Dendritic cell treated with granulocyte-macrophage colony-stimulating factor and Interleukin-4, amounts not matched to agents 40 ng/mL and 50 ng/mL, for 4 days (primary cell): ENCODE results near the gene IGFBP3.

Source experiments
- H3K27ac Mint-ChIP-seq: one replicate; pipeline ENCODE4 v1.8.0; 2022; ENCODE audit warnings: mild to moderate bottlenecking, mixed read lengths
- H3K27me3 Mint-ChIP-seq: one replicate; pipeline ENCODE4 v1.8.0; 2022; ENCODE audit warnings: mild to moderate bottlenecking, mixed read lengths
- H3K36me3 Mint-ChIP-seq: one replicate; pipeline ENCODE4 v1.8.0; 2022; ENCODE audit warnings: low read depth, mixed read lengths
- H3K4me1 Mint-ChIP-seq: one replicate; pipeline ENCODE4 v1.8.0; 2022; ENCODE audit warnings: low read depth, mixed read lengths
- H3K4me3 Mint-ChIP-seq: one replicate; pipeline ENCODE4 v1.8.0; 2022; ENCODE audit warnings: mild to moderate bottlenecking, moderate library complexity, mixed read lengths
- H3K9me3 Mint-ChIP-seq: one replicate; pipeline ENCODE4 v1.8.0; 2022; ENCODE audit warnings: mixed read lengths
- intact Hi-C: fragments of 100-400 bp; cut with micrococcal nuclease; formaldehyde crosslinking; loops from one replicate; pipeline ENCODE4 v1.15.0; 2022

The IGFBP3 gene

DNA sequence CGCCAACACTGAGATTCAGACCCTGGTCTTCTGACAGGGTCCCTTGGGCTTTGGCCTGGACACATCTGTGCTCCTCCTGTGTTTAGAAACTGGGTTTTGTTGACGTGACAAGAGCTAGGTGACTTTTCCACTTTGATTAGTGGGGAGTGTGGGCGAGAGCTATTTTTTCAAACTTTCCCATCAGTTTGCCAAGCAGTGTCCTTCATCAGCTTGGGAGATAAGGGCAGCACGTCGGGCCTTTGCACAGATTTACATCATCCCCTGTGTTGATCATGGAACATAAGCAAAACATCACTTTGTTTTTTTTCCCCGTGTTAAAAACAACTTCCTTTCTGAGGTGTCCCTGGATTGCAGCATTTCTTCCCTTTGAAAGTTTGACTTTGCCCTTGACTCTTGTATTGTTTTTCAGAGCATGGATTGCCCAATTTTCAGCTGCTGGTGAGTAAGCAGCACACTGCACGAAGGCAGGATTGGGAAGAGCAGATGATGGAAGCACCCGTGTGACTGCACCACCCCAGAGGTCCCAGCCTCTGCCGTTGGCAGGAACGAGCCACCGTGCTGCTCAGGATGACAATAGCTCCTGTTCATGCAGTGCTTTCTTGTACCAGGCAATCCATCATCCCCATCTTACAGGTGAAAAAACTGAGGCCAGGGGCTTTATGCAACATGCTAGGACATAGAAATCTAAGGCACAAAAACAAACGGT lies 39.2 kb downstream of the IGFBP3 start:
- no peaks in the 10 kb centered on the region for H3K9me3 Mint-ChIP-seq
- no peaks in the 10 kb centered on the region for H3K4me1 Mint-ChIP-seq
- H3K36me3 Mint-ChIP-seq: no peaks in the 10 kb centered on the region
- intact Hi-C loops: no loop called here
- peaks cover 6% of the 10 kb centered on the region for H3K27me3 Mint-ChIP-seq
- no peak overlapping the region for H3K4me3 Mint-ChIP-seq
- H3K27ac Mint-ChIP-seq: no peak overlapping the region

DNA sequence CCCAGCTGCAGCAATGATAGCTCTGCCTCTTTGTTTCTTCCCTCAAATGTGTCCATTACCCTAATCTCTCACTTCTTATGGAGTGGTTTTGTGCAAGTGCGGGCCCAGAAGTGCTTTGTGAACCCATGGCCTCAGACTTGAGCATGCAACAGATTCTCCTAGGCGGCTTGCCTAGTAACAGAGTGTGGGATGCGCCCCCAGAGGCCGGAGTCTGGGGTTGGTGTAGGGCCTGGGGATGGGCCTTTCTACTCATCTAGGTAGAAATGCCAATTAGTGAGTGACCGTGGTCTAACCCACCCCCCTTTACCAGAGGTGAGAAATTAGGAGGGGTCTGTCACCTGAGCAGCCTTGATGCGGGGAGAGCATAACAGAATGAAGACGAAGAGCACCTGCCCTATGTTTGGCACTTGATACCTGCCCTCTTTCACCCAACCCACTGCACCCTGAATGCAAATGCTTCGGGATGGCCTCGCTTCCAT lies 39.8 kb downstream of the IGFBP3 start:
- intact Hi-C loops: no loop called here
- Mint-ChIP-seq H3K27ac (no peak overlapping the region), H3K27me3 (peaks cover 4% of the 10 kb centered on the region), H3K4me3 (no peak overlapping the region), H3K36me3 (no peaks in the 10 kb centered on the region), H3K9me3 (no peaks in the 10 kb centered on the region), H3K4me1 (no peaks in the 10 kb centered on the region)

DNA sequence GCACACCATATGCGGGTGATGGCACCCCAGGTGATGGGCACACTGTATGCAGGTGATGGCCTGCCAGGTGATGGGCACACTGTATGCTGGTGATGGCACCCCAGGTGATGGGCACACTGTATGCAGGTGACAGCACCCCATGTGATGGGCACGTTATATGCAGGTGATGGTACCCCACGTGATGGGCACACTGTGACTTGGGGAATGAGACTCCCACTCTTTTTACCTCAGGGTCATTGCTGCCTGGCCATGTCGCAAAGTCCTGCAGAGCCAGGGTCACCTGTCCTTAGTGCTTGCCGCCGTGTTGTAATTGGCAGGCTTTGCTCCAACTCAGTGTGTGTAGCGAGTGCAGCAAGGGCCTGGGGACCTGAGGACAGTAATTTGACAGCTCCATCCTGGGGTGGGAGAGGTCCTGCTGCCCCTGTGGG lies 40.6 kb downstream of the IGFBP3 start:
- H3K36me3 Mint-ChIP-seq: no peaks in the 10 kb centered on the region
- intact Hi-C loops: no loop called here
- no peaks in the 10 kb centered on the region for H3K9me3 Mint-ChIP-seq
- no peak overlapping the region for H3K4me3 Mint-ChIP-seq
- no peak overlapping the region for H3K27ac Mint-ChIP-seq
- H3K27me3 Mint-ChIP-seq: peaks cover 3% of the 10 kb centered on the region
- no peaks in the 10 kb centered on the region for H3K4me1 Mint-ChIP-seq

DNA sequence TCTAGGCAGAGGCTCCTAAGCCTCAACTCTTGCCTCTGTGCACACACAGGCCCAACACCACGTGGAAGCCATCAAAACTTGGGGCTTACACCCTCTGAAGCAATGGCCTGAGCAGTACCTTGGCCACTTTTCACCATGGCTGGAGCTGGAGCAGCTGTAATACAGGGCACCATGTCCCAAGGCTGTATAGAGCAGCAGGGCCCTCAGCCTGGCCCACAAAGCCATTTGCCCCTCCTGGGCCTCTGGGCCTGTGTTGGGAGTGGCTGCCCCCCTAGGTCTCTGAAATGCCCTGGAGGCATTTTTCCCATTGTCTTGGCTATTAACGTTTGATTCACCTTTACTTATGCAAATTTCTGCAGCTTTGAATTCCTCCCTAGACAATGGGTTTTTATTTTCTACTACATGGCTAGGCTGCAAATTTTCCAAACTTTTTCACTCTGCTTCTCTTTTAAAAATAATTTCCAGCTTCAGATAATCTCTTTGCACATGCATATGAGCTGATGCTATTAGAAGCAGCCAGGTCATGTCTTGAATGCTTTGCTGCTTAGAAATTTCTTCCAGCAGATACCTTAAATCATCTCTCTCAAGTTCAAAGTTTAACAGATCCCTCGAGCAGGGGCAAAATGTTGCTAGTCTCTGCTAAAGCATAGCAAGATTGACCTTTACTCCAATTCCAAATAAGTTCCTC lies 42.5 kb downstream of the IGFBP3 start:
- Mint-ChIP-seq H3K4me1 (no peaks in the 10 kb centered on the region), H3K27ac (no peak overlapping the region), H3K4me3 (no peak overlapping the region), H3K36me3 (no peaks in the 10 kb centered on the region), H3K9me3 (no peaks in the 10 kb centered on the region), H3K27me3 (no peaks in the 10 kb centered on the region)
- intact Hi-C loops: no loop called here

DNA sequence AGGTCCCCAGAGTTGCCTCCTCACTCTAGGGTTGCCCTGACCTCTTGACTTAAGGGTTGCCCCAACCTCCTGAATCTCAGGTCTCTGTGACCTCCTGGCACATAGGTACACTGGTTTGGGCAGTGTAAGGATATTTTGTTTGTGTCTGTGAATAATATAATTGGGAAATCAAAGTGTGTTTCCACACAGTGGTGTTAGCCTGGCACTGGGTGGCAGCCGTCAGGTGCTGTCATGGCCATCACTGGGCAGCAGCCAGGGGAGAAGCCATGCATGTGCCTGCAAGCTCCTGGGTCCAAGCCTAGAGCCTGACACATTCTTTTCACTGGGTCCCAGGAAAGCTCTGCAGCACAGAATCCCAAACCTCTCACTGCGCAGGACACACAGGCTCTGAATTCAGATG lies 44.6 kb downstream of the IGFBP3 start:
- no peaks in the 10 kb centered on the region for H3K36me3 Mint-ChIP-seq
- H3K4me3 Mint-ChIP-seq: no peak overlapping the region
- no peaks in the 10 kb centered on the region for H3K4me1 Mint-ChIP-seq
- no peaks in the 10 kb centered on the region for H3K27me3 Mint-ChIP-seq
- H3K9me3 Mint-ChIP-seq: no peaks in the 10 kb centered on the region
- intact Hi-C loops: no loop called here
- no peak overlapping the region for H3K27ac Mint-ChIP-seq

DNA sequence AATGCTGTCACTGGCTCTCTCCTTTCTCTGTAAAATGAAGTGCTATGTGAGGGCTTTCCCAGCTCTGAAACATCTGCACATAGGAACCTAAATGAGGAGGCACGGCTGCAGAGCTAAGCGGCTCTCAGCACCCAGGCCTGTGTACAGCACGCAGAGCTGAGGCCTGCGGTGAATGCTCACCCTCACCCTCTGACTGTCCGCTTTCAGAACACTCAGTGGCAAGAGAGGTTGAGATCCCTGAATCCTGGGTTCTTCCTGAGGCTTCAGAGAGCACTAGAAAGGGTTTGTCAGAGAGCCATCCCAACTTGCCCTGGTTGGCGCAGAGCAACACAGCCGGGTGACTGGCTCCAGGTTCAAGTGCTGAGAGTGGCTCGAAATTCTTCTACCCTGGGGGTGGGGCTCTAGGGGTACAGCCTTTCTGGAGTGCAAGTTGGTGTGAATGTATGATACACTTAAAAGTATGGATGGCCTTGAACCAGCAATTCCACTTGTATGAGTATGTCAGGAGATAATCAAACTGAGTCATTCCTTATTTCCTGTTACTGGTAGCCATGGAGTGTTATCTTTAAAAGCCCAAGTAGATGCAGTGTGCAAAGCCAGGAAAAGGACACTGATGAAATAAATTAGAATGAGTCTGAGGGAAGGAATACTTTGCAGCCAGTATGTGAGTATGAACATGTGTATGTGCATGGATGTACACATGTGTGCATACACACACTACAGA lies 46.5 kb downstream of the IGFBP3 start:
- Mint-ChIP-seq H3K36me3 (no peaks in the 10 kb centered on the region), H3K27ac (no peak overlapping the region)
- intact Hi-C loops: no loop called here

DNA sequence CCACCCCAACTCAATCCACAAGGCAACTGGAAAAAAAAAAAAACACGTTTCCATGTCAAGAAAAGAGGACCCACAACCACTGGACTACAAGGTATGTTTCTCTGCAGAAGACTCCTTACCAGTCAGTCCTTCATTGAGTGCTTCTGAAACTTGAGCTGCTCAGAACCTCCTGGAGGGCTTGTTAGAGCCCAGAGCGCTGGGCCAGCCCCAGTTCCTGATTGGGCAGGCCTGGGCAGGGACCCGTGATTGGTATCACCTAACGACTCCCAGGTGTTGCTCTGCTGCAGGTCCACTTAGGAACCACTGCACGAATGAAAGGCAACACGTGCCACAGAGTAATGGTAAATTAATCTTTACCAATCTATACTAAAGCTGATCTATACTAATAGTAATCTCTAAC lies 47.7 kb downstream of the IGFBP3 start:
- Mint-ChIP-seq H3K4me1 (no peaks in the 10 kb centered on the region), H3K36me3 (no peaks in the 10 kb centered on the region), H3K27me3 (no peaks in the 10 kb centered on the region)

More for the DNA sequence above, 46.5 kb downstream of the IGFBP3 start:
- H3K4me3 Mint-ChIP-seq: no peak overlapping the region
- H3K4me1 Mint-ChIP-seq: no peaks in the 10 kb centered on the region
- H3K9me3 Mint-ChIP-seq: no peaks in the 10 kb centered on the region
- no peaks in the 10 kb centered on the region for H3K27me3 Mint-ChIP-seq

DNA sequence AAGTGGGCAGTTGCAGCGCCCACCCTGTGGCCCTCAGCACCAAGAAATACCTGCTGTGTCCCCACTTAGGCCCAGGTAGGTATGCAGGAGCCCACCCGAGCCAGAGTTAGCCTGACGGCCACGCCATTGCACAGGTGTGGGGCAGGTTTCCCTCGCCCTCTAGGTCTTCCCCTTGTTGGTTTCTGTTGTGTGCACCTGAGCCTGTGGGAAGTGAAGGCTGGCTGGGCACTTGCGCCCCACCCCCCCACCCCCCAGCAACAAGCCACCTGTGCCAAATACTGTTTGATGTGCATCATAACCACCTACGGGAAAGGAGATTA lies 48.1 kb downstream of the IGFBP3 start, which contains the start of gene CCDC201:
Gene CCDC201, minus strand, starts transcription at position 48 of the 320 bp plus-strand sequence. CDS start 75 bp downstream, outside the sequence.
- H3K4me3 Mint-ChIP-seq: no peak within 1 kb of the TSS
- no peak within 1 kb of the TSS for H3K27ac Mint-ChIP-seq
- intact Hi-C loops: no loop called here
- no peaks in the 10 kb centered on the region for H3K36me3 Mint-ChIP-seq
- H3K9me3 Mint-ChIP-seq: no peaks in the 10 kb centered on the region
- H3K27me3 Mint-ChIP-seq: no peaks in the 10 kb centered on the region
- no peaks in the 10 kb centered on the region for H3K4me1 Mint-ChIP-seq

More for the DNA sequence above, 47.7 kb downstream of the IGFBP3 start:
- intact Hi-C loops: no loop called here
- Mint-ChIP-seq H3K4me3 (no peak overlapping the region), H3K9me3 (no peaks in the 10 kb centered on the region), H3K27ac (no peak overlapping the region)

DNA sequence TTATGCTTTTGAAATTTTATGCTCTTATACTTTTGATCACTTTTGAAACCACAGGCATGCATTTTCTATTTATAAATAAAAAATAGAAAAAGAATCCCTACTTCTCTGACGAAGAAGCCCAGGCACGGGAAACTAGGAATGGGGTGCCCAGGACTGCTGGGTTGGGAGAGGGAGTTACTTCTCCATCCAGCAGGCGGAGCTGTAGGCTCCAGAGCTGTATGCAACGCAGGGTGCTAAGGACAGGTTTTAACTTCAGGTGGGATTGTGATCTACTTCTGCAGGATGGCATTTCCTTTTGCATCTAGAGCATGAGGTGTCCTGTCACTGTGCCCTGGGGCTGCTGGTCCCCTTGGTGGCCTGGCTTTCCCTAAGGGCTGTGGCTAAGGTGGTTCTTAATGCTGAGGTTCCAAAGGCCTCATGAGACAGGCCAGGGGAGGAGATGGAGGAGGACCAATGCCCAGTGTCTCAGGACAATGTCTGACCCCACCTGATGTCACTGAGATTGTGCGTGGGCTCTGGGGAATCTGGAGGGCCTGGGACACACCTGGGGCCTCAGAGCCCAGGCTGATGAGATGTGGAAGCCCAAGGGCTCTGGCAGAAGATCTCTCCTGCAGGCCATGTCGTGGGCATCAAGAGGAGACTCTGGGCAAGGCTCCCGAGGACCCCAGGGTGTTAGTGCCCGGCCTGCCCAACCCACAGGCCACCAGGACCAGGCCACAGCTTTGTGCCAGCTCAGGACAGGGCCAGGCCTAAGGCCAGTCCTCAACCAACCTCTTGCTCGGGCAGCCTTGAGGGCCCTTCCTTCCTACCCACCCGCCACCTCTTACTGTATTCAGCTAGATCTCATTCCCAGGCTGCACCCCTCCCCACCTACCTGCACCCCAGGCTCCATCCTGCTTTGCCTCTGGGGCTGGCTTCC lies 48.7 kb downstream of the IGFBP3 start:
- H3K4me1 Mint-ChIP-seq: no peaks in the 10 kb centered on the region
- no peaks in the 10 kb centered on the region for H3K9me3 Mint-ChIP-seq
- no peaks in the 10 kb centered on the region for H3K36me3 Mint-ChIP-seq
- intact Hi-C loops: no loop called here
- H3K27ac Mint-ChIP-seq: no peak overlapping the region
- no peaks in the 10 kb centered on the region for H3K27me3 Mint-ChIP-seq
- no peak overlapping the region for H3K4me3 Mint-ChIP-seq

DNA sequence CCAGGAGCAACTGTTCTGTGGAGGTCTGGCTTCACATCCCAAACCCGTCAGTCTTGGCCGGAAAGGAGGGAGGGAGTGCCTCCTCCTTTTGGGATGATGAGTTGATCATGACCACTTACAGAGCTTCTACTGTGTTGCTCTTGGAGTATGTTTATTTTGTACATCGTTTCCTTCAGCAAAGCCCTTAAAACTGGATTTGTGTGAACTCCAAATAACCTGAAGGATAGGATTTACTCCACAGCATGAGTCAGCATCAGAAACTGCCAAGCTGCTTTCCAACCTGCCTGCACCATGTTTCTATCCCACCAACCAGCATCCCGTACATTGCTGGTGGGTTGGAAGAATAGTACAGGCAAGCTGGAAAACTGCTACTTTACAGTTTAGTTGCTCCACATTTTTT lies 51.6 kb downstream of the IGFBP3 start:
- Mint-ChIP-seq H3K9me3 (no peaks in the 10 kb centered on the region), H3K4me1 (no peaks in the 10 kb centered on the region)
- intact Hi-C loops: no loop called here

DNA sequence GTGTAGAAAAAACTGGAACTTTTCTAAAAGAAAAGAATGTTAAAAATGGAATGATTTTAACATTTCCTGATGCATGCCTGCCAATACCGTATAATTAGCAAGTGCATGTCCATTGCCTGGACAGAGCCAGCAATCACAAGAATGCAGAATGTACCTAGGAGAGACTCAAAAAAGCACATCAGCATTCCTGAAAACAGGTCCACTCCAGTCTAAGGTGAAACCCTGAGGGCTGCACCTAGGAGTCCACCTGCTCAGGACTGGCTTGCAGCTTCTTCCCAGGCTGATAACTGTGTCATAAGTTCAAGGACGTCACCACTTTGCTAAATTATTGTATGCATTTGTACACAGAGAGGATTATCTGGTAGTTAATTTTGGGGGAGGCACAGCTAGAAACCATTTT lies 53.6 kb downstream of the IGFBP3 start:
- H3K36me3 Mint-ChIP-seq: no peaks in the 10 kb centered on the region
- H3K9me3 Mint-ChIP-seq: no peaks in the 10 kb centered on the region
- intact Hi-C loops: no loop called here
- H3K4me1 Mint-ChIP-seq: no peaks in the 10 kb centered on the region
- H3K27me3 Mint-ChIP-seq: no peaks in the 10 kb centered on the region
- no peak overlapping the region for H3K4me3 Mint-ChIP-seq
- H3K27ac Mint-ChIP-seq: no peak overlapping the region

More for the DNA sequence above, 51.6 kb downstream of the IGFBP3 start:
- Mint-ChIP-seq H3K36me3 (no peaks in the 10 kb centered on the region), H3K27me3 (no peaks in the 10 kb centered on the region), H3K4me3 (no peak overlapping the region), H3K27ac (no peak overlapping the region)

DNA sequence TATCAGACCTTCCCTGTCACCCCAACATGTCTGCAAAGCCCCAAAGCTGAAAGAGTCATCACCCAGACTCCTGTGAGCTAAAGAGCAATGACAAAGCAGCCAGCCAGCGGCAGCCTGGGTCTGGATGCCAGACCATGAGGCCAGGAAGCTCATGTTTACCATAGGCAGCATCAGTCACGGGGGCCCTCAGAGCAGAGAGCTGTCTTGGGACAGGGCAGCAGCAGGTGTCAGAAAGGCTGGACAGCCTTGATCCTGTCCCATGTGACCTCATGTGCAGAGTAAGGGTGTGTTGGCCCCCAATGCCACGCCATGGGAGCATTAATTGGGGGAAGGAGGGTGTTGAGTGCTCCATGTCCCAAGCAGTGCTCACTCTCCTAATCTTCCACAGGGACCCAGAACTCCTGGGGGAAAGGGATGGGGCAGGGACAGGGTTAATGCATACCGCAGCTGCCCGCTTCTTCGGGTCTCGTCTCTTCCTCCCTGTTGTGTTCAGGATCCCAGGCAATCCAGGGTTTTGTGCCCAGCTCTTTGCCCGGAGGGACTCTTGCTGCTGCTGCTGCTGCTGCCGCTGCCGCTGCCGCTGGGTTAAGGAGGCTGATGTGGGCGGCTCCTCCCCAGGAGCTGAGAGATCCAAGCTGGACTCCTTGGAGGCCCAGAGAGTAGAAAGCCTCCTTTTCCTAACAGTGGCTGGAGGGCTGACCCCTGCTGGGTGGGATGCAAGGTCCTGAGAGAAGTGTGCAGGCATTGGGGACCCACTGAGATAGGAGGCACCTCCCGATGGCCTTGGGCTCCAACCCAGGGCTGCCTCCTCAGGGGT lies 55.3 kb downstream of the IGFBP3 start:
- intact Hi-C loops: no loop called here
- Mint-ChIP-seq H3K9me3 (no peaks in the 10 kb centered on the region), H3K27me3 (no peaks in the 10 kb centered on the region), H3K36me3 (no peaks in the 10 kb centered on the region), H3K4me3 (no peak overlapping the region), H3K4me1 (no peaks in the 10 kb centered on the region), H3K27ac (no peak overlapping the region)

DNA sequence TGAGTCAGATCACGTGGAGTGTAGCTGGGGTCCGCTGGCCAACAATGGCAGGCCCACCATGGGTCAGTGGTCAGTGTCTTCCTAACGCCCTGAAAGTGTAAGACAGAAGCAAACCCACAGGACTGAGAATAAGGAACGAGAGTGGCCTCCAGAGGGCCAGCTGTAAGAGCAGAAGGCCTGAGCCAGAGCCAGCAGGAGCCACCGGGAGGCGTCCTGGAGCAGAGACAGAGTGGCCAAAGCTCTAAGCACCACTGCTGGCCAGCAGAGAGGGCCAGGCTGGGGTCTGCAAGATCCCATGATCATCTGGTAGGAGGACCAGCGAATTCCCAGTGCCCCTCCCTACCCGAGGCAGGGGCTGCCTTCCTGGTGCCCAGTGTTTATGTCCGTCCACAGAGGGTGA lies 57.4 kb downstream of the IGFBP3 start:
- no peak overlapping the region for H3K4me3 Mint-ChIP-seq
- H3K27ac Mint-ChIP-seq: no peak overlapping the region
- no peaks in the 10 kb centered on the region for H3K4me1 Mint-ChIP-seq
- no peaks in the 10 kb centered on the region for H3K27me3 Mint-ChIP-seq
- H3K36me3 Mint-ChIP-seq: no peaks in the 10 kb centered on the region
- intact Hi-C loops: no loop called here
- no peaks in the 10 kb centered on the region for H3K9me3 Mint-ChIP-seq
